Panc1 (cell line): ENCODE data around the gene ERN2. TPM values are rescaled to one million over a fixed set of nuclear protein-coding genes. Genes with fewer than 3 reads are reported as not detected.

Experiments used
- ATAC-seq: fragments of 200-7000 bp; cut with Tn5 transposase; 2 replicates; pipeline ENCODE4 v1.9.1; 2020; ENCODE audit warnings: mild to moderate bottlenecking, moderate library complexity
- BruUV-seq: library from RNA; stranded (reverse); fragments of 400-500 nt; replicated peaks from 2 replicates; lab custom pipeline; 2021; lab: Mats Ljungman, UMichigan
- CTCF ChIA-PET: fragments of 300-600 bp; sonication (Branson Sonifier 250); formaldehyde crosslinking; loops from one replicate; lab custom pipeline; 2022; ENCODE audit warnings: antibody characterized with exemption; lab: Charles Lee
- POLR2A ChIA-PET: fragments of 300-600 bp; sonication (Branson Sonifier 250); formaldehyde crosslinking; loops from one replicate; lab custom pipeline; 2022; ENCODE audit warnings: antibody characterized with exemption; lab: Charles Lee
- DNase-seq: peaks from one replicate; pipeline ENCODE4 v3.0.0-alpha.2; 2010; ENCODE audit warnings: low read depth, low spot score
- H3K27ac ChIP-seq: 2 replicates; pipeline ENCODE4 v1.5.1; 2011; ENCODE audit warnings: mild to moderate bottlenecking, low read length, inconsistent platforms
- H3K27me3 ChIP-seq: fragments of 200-500 bp; sonication (Bioruptor generic); 2 replicates; pipeline ENCODE4 v1.6.0; 2014; ENCODE audit warnings: low read length, inconsistent platforms; ENCODE audit not compliant: control insufficient read depth, insufficient read depth
- H3K36me3 ChIP-seq: fragments of 200-500 bp; sonication (Bioruptor generic); 2 replicates; pipeline ENCODE4 v1.5.1; 2014; ENCODE audit warnings: inconsistent platforms, mild to moderate bottlenecking, low read length, moderate library complexity; ENCODE audit not compliant: control insufficient read depth, insufficient read depth
- H3K4me1 ChIP-seq: 2 replicates; pipeline ENCODE4 v1.5.1; 2011; ENCODE audit warnings: inconsistent platforms, mild to moderate bottlenecking, low read length, moderate library complexity; ENCODE audit not compliant: control insufficient read depth, insufficient read depth
- H3K4me3 ChIP-seq, 2 experiments: 2 replicates each; pipeline ENCODE4 v1.5.1; 2011 to 2012; ENCODE audit warnings: low read depth in 2 of 2, low read length in 2 of 2, mild to moderate bottlenecking in 2 of 2, inconsistent platforms in 1 of 2, moderate library complexity in 1 of 2
- H3K9me3 ChIP-seq: fragments of 200-500 bp; sonication (Bioruptor generic); 2 replicates; pipeline ENCODE4 v1.5.1; 2014; ENCODE audit warnings: low read depth, mild to moderate bottlenecking, inconsistent platforms, low read length, moderate library complexity; ENCODE audit not compliant: control insufficient read depth, insufficient read depth
- POLR2AphosphoS5 ChIP-seq: IDR thresholded peaks from 2 replicates; pipeline ENCODE4 v1.6.1; 2012; ENCODE audit warnings: mild to moderate bottlenecking, low read depth, low read length, moderate library complexity
- SIN3A ChIP-seq: IDR thresholded peaks from 2 replicates; pipeline ENCODE4 v1.6.1; 2012; ENCODE audit warnings: low read depth, mild to moderate bottlenecking, low read length, moderate library complexity, borderline replicate concordance; ENCODE audit not compliant: insufficient read depth
- TCF7L2 ChIP-seq: IDR thresholded peaks from 2 replicates; pipeline ENCODE4 v1.6.1; 2011; ENCODE audit warnings: mild to moderate bottlenecking, low read depth, low read length, inconsistent platforms
- in situ Hi-C: cut with HindIII; loops from 2 replicates; pipeline ENCODE4 v1.10.0; 2016; ENCODE audit warnings: low sequenced_read_pairs, low pct_unique_long_range_greater_than_20kb
- intact Hi-C: fragments of 100-400 bp; cut with micrococcal nuclease; formaldehyde crosslinking; loops from one replicate; pipeline ENCODE4 v1.10.0; 2022; ENCODE audit not compliant: unreplicated experiment
- total RNA-seq: library from RNA; stranded (reverse); gene quantifications from one replicate; pipeline ENCODE4 v1.2.1, GENCODE V29; 2021; ENCODE audit not compliant: unreplicated experiment
- TF ChIP-seq, protein P1 (sequence below): fragments of 450-650 bp; IDR thresholded peaks from 2 replicates; pipeline ENCODE4 v1.5.1; 2017; ENCODE audit warnings: mild to moderate bottlenecking
- TF ChIP-seq, protein P2 (sequence below), 2 experiments: IDR thresholded peaks; 2 replicates each; pipeline ENCODE4 v1.6.1; 2011 to 2012; ENCODE audit warnings: low read depth in 2 of 2, control low read depth in 1 of 2, low read length in 1 of 2, mild to moderate bottlenecking in 1 of 2, moderate library complexity in 1 of 2; ENCODE audit not compliant: insufficient read depth in 1 of 2

The ERN2 gene
- total RNA-seq, 1 experiment from 2014 or later = not detected

DNA sequence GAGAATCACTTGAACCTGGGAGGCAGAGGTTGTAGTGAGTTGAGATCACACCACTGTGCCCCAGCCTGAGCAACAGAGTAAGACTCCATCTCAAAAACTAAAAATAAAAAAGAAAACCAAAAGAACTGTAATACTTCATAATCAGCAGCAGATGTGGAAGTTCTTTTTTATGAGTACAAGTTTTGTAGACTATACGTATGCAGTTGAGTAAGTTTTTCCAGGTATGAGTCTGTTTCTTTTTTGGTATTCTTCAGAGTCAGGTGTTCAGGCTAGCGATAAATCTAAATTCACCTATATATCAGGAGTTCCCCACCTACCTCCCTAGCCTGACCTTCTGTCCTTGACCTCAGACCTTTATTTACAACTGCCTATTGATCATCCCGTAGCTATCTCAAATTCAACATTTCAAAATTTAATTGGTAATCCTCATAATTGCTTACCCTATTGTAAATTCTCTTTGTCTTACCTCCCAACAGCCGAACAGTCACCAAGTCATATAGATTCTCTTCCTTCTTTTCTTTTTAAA lies 61.0 kb downstream of the ERN2 start:
- intact Hi-C loops = no loop called here
- POLR2A ChIA-PET = no interaction called here

DNA sequence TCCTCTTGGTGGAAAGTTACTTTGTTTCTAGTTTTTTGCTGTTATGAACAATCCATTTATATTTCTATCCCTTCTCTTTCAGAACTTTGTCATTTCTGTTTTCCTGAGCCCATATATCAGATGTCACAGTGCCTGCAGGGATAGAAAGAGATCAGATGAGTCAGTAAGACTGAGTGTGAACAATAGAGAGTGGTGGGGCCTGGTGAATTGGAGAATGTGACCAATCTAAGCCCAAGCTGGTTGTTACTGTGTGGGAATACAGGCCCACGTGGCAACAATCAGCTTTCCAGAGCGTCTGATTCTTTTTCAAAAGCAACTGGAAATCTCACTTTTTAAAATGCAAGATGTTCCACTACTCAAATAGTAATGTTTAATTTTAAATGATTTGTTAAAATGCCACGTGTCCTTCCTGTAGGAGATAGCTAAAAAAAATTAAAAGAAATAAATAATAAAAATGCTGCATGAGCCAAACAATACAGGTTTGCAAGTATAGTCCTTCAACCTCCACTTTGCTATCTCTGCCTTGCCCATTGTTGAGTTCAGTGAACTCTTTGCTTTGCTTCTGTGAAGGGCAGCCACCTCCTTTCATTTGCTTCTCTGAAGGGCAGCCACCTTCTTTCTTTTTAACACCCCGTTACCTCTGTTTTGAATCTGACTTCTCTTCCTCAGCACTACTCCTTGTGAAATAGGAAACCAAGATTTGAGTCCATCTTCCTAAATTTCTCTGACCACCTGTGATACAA lies 62.2 kb downstream of the ERN2 start:
- in situ Hi-C loops = no loop called here
- POLR2A ChIA-PET = interaction anchor here (0.6 kb wide), 1 partner anchor 44 kb away, joined by 13 read pairs; no protein-coding TSS in a partner anchor
- Histone ChIP-seq H3K27me3 (no peaks in the 10 kb centered on the region), H3K9me3 (no peaks in the 10 kb centered on the region), H3K36me3 (peaks cover 2% of the 10 kb centered on the region; the same call in 1 of the 2 replicates), H3K4me3 (no peak overlapping the region), H3K4me1 (no peaks in the 10 kb centered on the region), H3K27ac (no peak overlapping the region)
- intact Hi-C loops = no loop called here
- TF ChIP-seq, protein P1, sequence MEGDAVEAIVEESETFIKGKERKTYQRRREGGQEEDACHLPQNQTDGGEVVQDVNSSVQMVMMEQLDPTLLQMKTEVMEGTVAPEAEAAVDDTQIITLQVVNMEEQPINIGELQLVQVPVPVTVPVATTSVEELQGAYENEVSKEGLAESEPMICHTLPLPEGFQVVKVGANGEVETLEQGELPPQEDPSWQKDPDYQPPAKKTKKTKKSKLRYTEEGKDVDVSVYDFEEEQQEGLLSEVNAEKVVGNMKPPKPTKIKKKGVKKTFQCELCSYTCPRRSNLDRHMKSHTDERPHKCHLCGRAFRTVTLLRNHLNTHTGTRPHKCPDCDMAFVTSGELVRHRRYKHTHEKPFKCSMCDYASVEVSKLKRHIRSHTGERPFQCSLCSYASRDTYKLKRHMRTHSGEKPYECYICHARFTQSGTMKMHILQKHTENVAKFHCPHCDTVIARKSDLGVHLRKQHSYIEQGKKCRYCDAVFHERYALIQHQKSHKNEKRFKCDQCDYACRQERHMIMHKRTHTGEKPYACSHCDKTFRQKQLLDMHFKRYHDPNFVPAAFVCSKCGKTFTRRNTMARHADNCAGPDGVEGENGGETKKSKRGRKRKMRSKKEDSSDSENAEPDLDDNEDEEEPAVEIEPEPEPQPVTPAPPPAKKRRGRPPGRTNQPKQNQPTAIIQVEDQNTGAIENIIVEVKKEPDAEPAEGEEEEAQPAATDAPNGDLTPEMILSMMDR = no peak
- no peak for TF ChIP-seq POLR2AphosphoS5
- no peak for TF ChIP-seq SIN3A
- TF ChIP-seq, protein P2, sequence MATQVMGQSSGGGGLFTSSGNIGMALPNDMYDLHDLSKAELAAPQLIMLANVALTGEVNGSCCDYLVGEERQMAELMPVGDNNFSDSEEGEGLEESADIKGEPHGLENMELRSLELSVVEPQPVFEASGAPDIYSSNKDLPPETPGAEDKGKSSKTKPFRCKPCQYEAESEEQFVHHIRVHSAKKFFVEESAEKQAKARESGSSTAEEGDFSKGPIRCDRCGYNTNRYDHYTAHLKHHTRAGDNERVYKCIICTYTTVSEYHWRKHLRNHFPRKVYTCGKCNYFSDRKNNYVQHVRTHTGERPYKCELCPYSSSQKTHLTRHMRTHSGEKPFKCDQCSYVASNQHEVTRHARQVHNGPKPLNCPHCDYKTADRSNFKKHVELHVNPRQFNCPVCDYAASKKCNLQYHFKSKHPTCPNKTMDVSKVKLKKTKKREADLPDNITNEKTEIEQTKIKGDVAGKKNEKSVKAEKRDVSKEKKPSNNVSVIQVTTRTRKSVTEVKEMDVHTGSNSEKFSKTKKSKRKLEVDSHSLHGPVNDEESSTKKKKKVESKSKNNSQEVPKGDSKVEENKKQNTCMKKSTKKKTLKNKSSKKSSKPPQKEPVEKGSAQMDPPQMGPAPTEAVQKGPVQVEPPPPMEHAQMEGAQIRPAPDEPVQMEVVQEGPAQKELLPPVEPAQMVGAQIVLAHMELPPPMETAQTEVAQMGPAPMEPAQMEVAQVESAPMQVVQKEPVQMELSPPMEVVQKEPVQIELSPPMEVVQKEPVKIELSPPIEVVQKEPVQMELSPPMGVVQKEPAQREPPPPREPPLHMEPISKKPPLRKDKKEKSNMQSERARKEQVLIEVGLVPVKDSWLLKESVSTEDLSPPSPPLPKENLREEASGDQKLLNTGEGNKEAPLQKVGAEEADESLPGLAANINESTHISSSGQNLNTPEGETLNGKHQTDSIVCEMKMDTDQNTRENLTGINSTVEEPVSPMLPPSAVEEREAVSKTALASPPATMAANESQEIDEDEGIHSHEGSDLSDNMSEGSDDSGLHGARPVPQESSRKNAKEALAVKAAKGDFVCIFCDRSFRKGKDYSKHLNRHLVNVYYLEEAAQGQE (IDR thresholded peaks at IDR 0.05; ENCODE audit: insufficient read depth in 1 of 2, low read depth in 2 of 2, low read length in 1 of 2) = no peak
- TF ChIP-seq TCF7L2 = no peak
- ATAC-seq = no peak
- no peak for DNase-seq
- BruUV-seq = no TSS peak
- CTCF ChIA-PET = no interaction called here

More for the DNA sequence above, 61.0 kb downstream of the ERN2 start:
- CTCF ChIA-PET = no interaction called here
- in situ Hi-C loops = no loop called here
- H3K4me3 ChIP-seq = no peak overlapping the region
- H3K36me3 ChIP-seq = peaks cover 2% of the 10 kb centered on the region; the same call in 1 of the 2 replicates
- DNase-seq (no peak), ATAC-seq (no peak)
- no peak for TF ChIP-seq SIN3A
- TF ChIP-seq, protein P2 (IDR thresholded peaks at IDR 0.05; ENCODE audit: insufficient read depth in 1 of 2, low read depth in 2 of 2, low read length in 1 of 2) = no peak
- no peak for TF ChIP-seq POLR2AphosphoS5
- TF ChIP-seq, protein P1 = no peak
- no peak for TF ChIP-seq TCF7L2
- H3K4me1 ChIP-seq = no peaks in the 10 kb centered on the region
- no TSS peak for BruUV-seq
- no peaks in the 10 kb centered on the region for H3K27me3 ChIP-seq
- no peaks in the 10 kb centered on the region for H3K9me3 ChIP-seq
- H3K27ac ChIP-seq = no peak overlapping the region
